Measurements from ENCODE around the gene MTSS2.

The MTSS2 gene

GRCh38 chr16:70699696-70700095 lies 13.8 kb upstream of the MTSS2 start:
- DNase-seq (ENCODE audit: low read depth in 2 of 2), result no peak

- DNase-seq (ENCODE audit: low read depth in 2 of 2), result no peak
Observed at GRCh38 chr16:70698901-70699300, 13.0 kb upstream of the MTSS2 start.

DNA sequence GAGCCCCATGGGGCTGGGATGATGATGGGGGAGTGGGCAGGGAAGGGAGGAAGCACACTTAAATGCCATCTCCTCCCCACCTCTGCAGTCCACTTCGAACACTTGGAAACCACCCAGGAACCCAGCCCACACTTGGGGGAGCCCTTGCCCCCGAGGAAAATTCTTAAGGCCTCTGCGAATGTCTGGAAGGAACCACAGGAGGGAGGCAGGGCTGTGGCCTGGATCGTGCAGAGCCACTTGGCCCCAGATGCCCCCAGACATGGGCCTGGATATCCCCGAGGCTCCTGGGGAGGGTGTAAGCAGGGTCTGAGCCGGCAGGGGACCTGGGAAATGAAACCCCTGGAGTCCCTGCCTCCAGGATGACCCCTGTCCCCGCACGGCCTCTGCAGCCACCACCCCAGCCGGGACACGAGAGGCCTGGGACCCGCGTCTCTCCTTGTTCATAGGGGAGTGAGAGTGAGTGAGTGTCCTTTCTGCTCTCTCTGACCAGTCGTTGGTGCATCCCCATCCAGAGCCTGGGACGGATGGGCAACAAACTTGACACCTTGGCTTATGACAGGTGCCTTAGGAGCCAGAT lies 11.8 kb upstream of the MTSS2 start:
- DNase-seq (ENCODE audit: low read depth in 2 of 2), result no peak

DNA sequence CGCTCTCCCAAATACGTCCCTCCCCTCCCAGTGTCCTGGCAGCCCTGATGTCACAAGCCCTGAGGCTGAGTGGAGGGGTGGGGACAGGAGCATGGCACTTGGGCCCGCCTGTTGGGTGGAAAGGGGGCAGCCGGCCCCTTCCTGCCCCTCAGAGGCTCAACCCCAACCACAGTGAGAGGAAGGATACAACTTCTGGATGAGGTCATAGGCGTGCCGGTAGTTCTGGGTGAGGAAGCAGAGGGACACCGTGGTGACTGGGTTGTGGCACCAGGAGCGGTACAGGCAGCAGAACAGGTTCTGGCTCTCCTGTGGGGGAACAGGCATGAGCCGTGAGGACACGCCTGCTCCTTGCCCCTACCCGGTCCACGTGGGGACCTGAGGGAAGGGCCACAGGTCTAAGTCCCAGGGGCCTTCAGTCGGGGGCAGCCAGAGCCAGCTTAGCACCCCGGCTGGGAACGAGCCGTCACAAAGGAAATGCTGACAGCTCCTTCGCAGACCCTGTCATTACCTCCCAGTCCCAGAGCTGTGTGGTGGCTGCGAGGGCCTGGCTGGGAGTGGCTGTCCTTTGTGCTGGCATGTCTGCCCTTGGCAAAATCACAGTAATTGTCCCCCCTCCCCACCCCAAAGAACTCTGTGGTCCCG lies 11.2 kb upstream of the MTSS2 start:
- DNase-seq (ENCODE audit: low read depth in 2 of 2), result no peak

DNA sequence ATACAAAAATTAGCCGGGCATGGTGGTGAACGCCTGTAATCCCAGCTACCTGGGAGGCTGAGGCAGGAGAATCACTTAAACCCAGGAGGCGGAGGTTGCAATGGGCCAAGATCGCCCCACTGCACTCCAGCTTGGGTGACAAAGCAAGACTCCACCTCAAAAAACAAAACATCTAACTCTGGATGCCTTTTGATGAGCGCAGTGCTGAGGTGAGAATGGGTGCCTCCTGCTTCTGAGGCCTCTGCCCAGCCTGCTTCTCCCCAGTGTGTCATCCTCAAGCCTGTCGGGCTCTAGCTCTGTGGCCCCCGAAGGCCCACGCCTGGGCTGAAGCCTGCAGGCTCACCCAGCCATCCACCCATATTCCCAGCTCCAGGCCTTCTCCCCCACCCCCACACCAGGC lies 10.5 kb upstream of the MTSS2 start:
- DNase-seq (ENCODE audit: low read depth in 2 of 2), result no peak

GRCh38 chr16:70695331-70696070 lies 9.6 kb upstream of the MTSS2 start:
- DNase-seq (ENCODE audit: low read depth in 2 of 2), result no peak

DNA sequence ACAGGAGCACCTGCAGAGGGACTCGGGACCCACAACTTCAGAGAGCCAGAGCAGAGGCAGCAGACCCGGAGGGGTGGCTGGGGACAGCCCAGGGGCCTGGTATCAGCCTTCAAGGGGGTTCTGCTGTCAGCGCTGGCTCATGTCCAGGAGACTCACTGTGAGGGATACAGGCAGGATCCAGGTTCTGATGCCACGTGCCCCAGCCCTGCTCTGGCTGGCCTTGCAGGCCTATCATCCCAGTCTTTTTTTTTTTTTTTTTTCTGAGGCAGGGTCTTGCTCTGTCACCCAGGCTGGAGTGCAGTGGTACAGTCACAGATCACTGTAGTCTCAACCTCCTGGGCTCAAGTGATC lies 9.0 kb upstream of the MTSS2 start:
- DNase-seq (ENCODE audit: low read depth in 2 of 2), result no peak

DNA sequence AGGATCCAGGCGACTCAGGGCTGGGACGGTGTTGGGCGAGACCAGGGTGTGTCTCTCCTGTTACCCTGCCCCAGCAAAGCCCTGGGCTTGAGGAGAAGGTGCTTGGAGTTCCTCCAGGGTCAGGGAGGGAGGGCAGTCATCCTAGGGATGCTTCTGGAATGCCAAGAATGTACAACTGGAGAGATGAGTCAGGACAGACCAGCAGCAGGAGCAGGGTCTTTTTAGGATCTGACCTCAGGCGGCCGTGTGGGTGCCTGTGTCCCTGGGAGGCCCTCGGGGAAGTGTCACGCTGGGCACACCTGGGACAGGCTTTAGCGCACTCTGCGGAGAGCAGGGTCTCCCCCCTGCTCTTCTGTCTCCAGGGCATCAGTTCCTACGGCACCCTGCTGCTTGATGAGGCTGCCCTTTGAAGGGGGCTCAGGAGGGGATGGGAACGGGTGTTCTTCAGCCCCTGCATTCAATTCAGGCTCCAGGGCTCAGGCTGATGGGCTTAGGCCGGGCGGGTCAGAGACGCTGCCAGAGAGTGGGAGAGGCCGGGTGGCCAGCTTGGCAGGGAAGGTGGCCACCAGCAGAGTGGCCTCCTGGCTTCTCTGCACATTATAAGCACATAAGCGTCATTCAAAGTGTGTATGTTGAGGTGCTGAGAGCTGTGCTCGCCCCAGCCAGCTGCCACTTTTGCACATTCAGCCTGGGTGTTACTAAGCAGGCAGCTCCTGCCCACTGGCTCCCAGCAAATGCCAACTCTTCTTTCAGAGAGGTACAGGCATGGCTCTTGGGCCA lies 8.4 kb upstream of the MTSS2 start:
- DNase-seq (ENCODE audit: low read depth in 2 of 2), result no peak

DNA sequence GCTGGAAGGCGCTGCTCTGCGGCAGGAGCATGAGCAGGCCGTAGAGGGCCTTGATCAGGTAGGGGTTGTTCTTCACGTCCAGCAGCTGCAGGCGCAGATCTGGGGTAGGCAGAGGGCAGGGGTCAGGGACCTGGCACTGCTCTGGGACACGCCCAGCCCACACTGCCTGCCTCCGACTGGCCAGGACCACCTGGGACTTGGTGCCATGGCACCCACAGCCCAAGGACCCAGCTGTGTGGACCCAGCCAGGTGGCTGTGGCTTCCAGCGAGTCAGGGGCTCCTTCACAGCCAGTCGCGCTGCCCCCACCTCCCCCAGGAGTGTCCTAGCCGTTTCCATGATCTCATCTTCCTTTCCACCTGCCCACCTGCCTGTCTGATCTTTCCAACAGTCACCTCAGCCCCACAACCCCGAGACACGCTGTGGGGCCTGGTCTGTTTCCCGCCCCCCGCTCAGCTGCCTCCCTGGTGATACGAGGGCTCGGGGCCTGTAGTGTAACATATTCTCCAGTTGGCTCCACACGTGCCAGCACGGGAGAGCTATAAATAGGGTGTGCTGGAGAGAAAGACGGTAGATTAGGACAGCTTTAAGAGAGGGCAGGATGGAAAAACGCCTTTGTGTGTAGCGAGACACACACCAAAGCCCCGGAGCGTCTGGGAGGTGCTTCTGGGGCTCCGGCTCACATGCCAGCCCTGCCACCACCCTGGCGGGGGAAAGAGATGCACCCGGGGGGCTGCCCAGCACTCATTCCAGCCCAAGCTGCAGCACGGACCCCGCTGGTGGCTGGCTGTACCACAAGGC lies 7.2 kb upstream of the MTSS2 start:
- no peak for DNase-seq (ENCODE audit: low read depth in 2 of 2)

DNA sequence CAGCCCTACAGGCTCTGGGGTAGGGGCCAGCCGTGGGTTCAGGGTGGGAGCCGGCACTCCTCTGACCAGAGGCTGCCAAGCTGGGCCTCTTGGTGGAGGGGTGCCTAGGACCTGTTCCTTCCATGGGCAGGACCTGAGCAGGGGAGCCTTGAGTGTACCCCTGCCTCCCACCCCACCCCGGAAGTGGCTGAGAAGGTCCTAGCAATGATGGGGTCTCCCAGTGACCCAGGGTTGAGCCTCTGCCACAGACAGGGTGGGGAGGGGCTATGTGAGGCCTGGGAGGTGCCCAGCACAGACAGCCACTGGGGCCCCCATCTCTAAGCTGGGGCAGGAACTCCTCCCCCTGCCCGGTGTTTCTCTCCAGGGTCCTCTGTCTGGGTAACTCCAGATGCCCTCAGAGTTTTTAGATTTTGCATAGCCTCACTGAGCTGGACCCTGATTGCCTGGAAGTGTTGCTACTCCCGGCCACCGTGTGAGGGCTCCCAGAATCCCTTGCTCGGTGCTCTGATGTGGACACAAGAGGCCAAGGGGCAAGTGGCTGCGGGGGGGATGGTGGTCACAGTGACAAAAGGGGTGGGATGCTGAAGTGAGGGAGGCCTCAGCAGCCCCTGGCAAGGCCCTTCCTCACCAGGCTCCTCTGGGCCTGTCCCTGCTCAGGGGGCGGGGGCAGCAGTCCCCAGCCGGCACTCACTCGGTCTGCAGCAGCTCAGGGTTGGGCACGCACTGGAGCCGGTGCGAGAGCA lies 6.4 kb upstream of the MTSS2 start:
- DNase-seq (ENCODE audit: low read depth in 2 of 2), result no peak

DNA sequence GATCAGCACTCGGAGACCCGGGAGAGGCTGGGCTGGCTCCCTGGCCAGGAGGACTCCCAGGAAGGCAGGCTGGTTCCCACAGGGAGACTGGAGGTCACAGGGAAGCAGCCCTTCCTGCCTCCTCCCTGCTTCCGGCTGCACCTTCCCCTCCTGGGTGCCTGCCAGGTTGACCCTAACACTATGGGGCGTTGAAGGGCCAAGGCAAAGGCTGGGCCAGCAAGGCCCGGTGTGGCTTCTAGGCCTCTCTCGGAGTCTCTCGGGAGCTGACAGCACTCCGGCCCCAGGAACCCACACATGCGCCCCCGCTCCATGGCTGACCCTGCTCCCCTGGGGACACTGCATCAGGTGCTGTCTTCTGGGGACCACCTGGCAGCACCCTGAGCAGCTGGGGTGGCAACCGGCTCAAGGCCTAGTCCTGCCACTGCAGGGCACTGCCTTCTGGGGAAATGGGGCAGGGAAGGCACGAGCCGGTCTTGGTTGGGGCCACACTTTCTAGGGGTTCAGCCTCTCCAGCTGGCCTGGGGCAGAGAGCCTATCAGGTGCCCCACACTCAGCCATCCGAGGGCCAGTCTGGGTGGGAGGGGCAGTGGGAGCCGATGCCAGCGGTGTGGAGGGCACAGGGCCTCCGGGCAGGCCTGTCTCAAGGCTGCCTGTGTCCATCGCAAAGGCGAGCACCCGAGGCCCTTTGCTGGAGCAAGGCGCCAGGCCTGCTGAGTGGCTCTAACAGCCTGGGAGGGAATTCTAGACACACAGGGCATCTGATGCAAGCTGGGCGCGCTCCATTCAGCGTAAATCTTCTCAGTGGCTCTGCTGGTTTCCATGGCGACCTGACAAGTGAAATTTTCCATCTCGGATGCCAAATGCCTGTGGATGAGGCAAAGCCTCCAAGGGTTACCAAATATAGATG lies 5.6 kb upstream of the MTSS2 start:
- DNase-seq (ENCODE audit: low read depth in 2 of 2), result no peak

GRCh38 chr16:70689970-70690891 lies 4.4 kb upstream of the MTSS2 start:
- no peak for DNase-seq (ENCODE audit: low read depth in 2 of 2)

DNA sequence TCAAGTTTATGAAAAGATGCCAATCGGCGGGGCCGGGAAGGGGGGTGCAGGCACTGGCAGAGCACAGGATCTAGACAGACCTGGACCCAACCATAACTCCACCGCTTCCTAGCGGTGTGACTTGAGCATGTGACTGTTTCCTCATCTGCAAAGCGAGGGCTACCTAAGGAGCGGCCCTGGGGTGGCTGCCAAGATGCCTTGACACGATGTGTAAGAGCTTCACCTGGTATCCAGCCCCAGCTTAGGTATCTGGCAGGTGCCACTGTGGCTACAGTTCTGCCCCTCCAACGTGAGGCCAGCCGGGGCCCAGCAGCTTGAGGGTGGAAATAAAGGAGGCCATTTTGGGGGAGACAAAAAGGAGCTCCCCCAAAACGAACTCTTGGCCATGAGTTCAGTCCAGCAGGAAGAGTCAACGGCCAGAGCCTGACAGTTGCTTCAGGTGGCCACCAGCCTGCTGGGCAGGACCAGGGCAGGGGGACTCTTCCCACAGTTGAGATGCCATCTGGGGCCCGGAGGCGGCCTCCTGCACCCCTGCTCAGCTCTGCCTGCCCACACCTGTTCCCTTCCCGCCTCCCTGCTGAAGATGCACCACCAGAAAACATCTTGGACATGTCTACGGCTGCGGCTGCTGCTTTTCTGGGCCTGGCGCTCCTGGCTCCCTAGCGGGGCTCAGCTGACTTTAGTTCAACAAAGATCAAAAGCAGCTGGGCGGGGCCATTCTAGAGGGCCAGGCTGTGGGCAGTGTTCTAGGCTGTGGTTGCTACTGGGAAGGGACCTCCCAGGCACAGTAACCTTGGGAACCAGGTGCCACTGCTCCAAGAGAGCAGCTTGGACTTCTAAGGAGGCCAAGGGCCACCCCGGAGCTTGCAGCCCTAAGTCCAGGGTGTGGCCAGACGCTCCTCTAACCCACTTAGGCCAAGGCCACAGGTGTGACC lies 3.4 kb upstream of the MTSS2 start:
- DNase-seq (ENCODE audit: low read depth in 2 of 2), result no peak

- no peak for DNase-seq (ENCODE audit: low read depth in 2 of 2)
Observed at GRCh38 chr16:70688246-70688742, 2.4 kb upstream of the MTSS2 start.

DNA sequence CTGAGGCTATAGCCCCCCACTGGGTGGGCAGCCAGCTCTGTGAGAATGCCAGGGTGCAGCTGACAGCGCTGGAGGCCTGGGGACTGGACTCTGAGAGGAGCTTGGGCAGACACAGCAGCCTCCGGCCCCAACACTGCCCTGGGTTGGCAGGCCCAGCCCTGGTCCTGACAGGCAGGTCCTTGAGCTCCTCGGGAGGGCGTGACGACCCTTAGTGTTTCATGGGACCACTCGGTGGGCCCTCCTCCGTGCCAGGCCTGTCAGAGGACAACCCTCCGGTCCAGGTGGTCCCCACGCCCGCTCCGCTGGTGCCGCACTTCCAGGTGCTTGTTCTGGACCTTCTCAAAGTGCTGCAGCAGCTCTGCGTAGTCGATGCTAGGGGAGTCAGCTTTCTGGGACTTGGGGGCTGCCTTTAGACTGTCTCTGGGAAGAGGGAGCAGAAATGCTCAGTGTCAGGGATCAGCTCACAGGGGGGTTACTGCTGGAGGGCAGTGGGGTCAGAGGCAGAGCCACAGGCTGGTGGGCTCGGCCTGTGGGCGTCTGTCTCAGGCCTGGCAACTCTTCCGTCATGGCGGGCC lies 1.9 kb upstream of the MTSS2 start:
- DNase-seq (ENCODE audit: low read depth in 2 of 2), result no peak

GRCh38 chr16:70687102-70687511 lies 1.3 kb upstream of the MTSS2 start:
- DNase-seq (ENCODE audit: low read depth in 2 of 2), result no peak

- no peak for DNase-seq (ENCODE audit: low read depth in 2 of 2)
Observed at GRCh38 chr16:70686376-70687101, 686 bp upstream of the MTSS2 start.
